H9 (cell line): ENCODE results near the gene VARS1. TPM values are rescaled to one million over a fixed set of nuclear protein-coding genes. Genes with fewer than 3 reads are reported as not detected.

ENCODE experiments used
- DNase-seq: peaks from one replicate; pipeline ENCODE4 v3.0.0-alpha.2; 2017
- H2AFZ ChIP-seq: one replicate; pipeline ENCODE4 v1.6.1; 2013; ENCODE audit warnings: mild to moderate bottlenecking, low read length, control low read depth, moderate library complexity
- H2AK5ac ChIP-seq: 2 replicates; pipeline ENCODE4 v1.6.1; 2013; ENCODE audit warnings: low read length, control low read depth, mixed read lengths; ENCODE audit not compliant: insufficient read length
- H2BK120ac ChIP-seq: one replicate; pipeline ENCODE4 v1.6.1; 2013; ENCODE audit warnings: low read depth, mild to moderate bottlenecking, low read length, control low read depth, inconsistent platforms; ENCODE audit not compliant: poor library complexity, severe bottlenecking
- H2BK12ac ChIP-seq: 2 replicates; pipeline ENCODE4 v1.6.1; 2013; ENCODE audit warnings: low read length, control low read depth, mixed read lengths, low read depth; ENCODE audit not compliant: insufficient read length
- H2BK15ac ChIP-seq: 2 replicates; pipeline ENCODE4 v1.6.1; 2013; ENCODE audit warnings: low read depth, low read length, control low read depth
- H2BK20ac ChIP-seq: one replicate; pipeline ENCODE4 v1.6.1; 2013; ENCODE audit warnings: low read depth, mild to moderate bottlenecking, low read length, control low read depth, inconsistent platforms; ENCODE audit not compliant: poor library complexity, severe bottlenecking
- H2BK5ac ChIP-seq: 2 replicates; pipeline ENCODE4 v1.6.1; 2013; ENCODE audit warnings: low read length, control low read depth, mixed read lengths; ENCODE audit not compliant: insufficient read length
- H3K14ac ChIP-seq: 2 replicates; pipeline ENCODE4 v1.6.1; 2013; ENCODE audit warnings: low read length, control low read depth; ENCODE audit not compliant: insufficient read depth
- H3K18ac ChIP-seq: 2 replicates; pipeline ENCODE4 v1.6.1; 2013; ENCODE audit warnings: low read depth, mild to moderate bottlenecking, mixed read lengths, low read length, control low read depth; ENCODE audit not compliant: insufficient read length
- H3K23ac ChIP-seq: 2 replicates; pipeline ENCODE4 v1.6.1; 2013; ENCODE audit warnings: low read length, control low read depth, mixed read lengths, low read depth; ENCODE audit not compliant: insufficient read length
- H3K23me2 ChIP-seq: 2 replicates; pipeline ENCODE4 v1.6.1; 2013; ENCODE audit warnings: low read depth, mild to moderate bottlenecking, mixed read lengths, low read length, control low read depth; ENCODE audit not compliant: insufficient read length, poor library complexity, severe bottlenecking
- H3K27ac ChIP-seq: 2 replicates; pipeline ENCODE4 v1.5.1; 2013; ENCODE audit warnings: low read length, control low read depth, mixed read lengths, low read depth; ENCODE audit not compliant: insufficient read length
- H3K27me3 ChIP-seq: 2 replicates; pipeline ENCODE4 v1.6.1; 2013; ENCODE audit warnings: low read length, control low read depth, inconsistent platforms; ENCODE audit not compliant: insufficient read depth
- H3K4ac ChIP-seq: 2 replicates; pipeline ENCODE4 v1.6.1; 2013; ENCODE audit warnings: low read depth, mild to moderate bottlenecking, control low read depth, inconsistent platforms, low read length, moderate library complexity
- H3K4me1 ChIP-seq: 2 replicates; pipeline ENCODE4 v1.6.1; 2013; ENCODE audit warnings: low read length, control low read depth, inconsistent platforms; ENCODE audit not compliant: insufficient read depth
- H3K4me2 ChIP-seq: 2 replicates; pipeline ENCODE4 v1.6.1; 2013; ENCODE audit warnings: low read length, control low read depth, mixed read lengths; ENCODE audit not compliant: insufficient read length, insufficient read depth
- H3K56ac ChIP-seq: 2 replicates; pipeline ENCODE4 v1.6.1; 2013; ENCODE audit warnings: low read depth, mild to moderate bottlenecking, mixed read lengths, low read length, control low read depth; ENCODE audit not compliant: insufficient read length
- H3K79me1 ChIP-seq: 2 replicates; pipeline ENCODE4 v1.6.1; 2013; ENCODE audit warnings: low read depth, mild to moderate bottlenecking, moderate library complexity, low read length, control low read depth, inconsistent platforms; ENCODE audit not compliant: insufficient read depth, poor library complexity, severe bottlenecking
- H3K79me2 ChIP-seq: 2 replicates; pipeline ENCODE4 v1.6.1; 2013; ENCODE audit warnings: low read length, control low read depth, inconsistent platforms; ENCODE audit not compliant: insufficient read depth
- H3K9ac ChIP-seq: 2 replicates; pipeline ENCODE4 v1.6.1; 2013; ENCODE audit warnings: low read length, control low read depth, mixed read lengths; ENCODE audit not compliant: insufficient read length; ENCODE audit errors: extremely low read depth
- H3K9me3 ChIP-seq: one replicate; pipeline ENCODE4 v1.6.1; 2013; ENCODE audit warnings: low read depth, low read length, inconsistent platforms; ENCODE audit not compliant: control insufficient read depth
- H3T11ph ChIP-seq: one replicate; pipeline ENCODE4 v1.6.1; 2013; ENCODE audit warnings: mild to moderate bottlenecking, low read length, control low read depth, inconsistent platforms
- H4K20me1 ChIP-seq: one replicate; pipeline ENCODE4 v1.6.1; 2013; ENCODE audit not compliant: control insufficient read depth, insufficient read length, insufficient read depth
- H4K5ac ChIP-seq: 2 replicates; pipeline ENCODE4 v1.6.1; 2013; ENCODE audit warnings: low read depth, mild to moderate bottlenecking, mixed read lengths, low read length, control low read depth; ENCODE audit not compliant: insufficient read length
- H4K8ac ChIP-seq: replicated peaks from 2 replicates; pipeline ENCODE4 v1.6.1; 2013; ENCODE audit warnings: low read length, control low read depth, mixed read lengths, low read depth; ENCODE audit not compliant: insufficient read length
- H4K91ac ChIP-seq: 2 replicates; pipeline ENCODE4 v1.6.1; 2013; ENCODE audit warnings: low read depth, mild to moderate bottlenecking, moderate library complexity, mixed read lengths, low read length, control low read depth; ENCODE audit not compliant: insufficient read length
- H3K27ac Mint-ChIP-seq, 3 experiments: 2 replicates in 2 of 3; 3 replicates in 1 of 3; pipeline ENCODE4 v1.8.0; 2020 to 2021; ENCODE audit warnings: mixed read lengths in 3 of 3, mild to moderate bottlenecking in 1 of 3, moderate library complexity in 1 of 3
- H3K27me3 Mint-ChIP-seq: 2 replicates; pipeline ENCODE4 v1.8.0; 2021; ENCODE audit warnings: low read depth, mild to moderate bottlenecking, moderate library complexity, mixed read lengths
- H3K36me3 Mint-ChIP-seq, 3 experiments: 2 replicates in 2 of 3; 3 replicates in 1 of 3; pipeline ENCODE4 v1.8.0; 2020 to 2021; ENCODE audit warnings: low read depth in 3 of 3, mixed read lengths in 3 of 3; ENCODE audit not compliant: insufficient read depth in 1 of 3
- H3K4me1 Mint-ChIP-seq, 2 experiments: 2 replicates each; pipeline ENCODE4 v1.8.0; 2020; ENCODE audit warnings: mixed read lengths in 2 of 2
- H3K4me3 Mint-ChIP-seq, 2 experiments: 2 replicates in 1 of 2; 3 replicates in 1 of 2; pipeline ENCODE4 v1.8.0; 2020 to 2021; ENCODE audit warnings: mild to moderate bottlenecking in 2 of 2, mixed read lengths in 2 of 2, moderate library complexity in 1 of 2
- H3K9me3 Mint-ChIP-seq, 2 experiments: 2 replicates in 1 of 2; 3 replicates in 1 of 2; pipeline ENCODE4 v1.8.0; 2020; ENCODE audit warnings: mild to moderate bottlenecking in 2 of 2, mixed read lengths in 2 of 2, moderate library complexity in 1 of 2
- CTCF ChIP-seq: fragments of 200-600 bp; sonication (generic); conservative IDR thresholded peaks from 3 replicates; pipeline ENCODE4 v1.8.0; 2021; ENCODE audit warnings: antibody characterized with exemption, mild to moderate bottlenecking
- WGBS: extraction: QIAGEN DNeasy Blood & Tissue Kit; methylation state at CpG from one replicate; pipeline ENCODE4 v1.1.7; 2013; ENCODE audit warnings: missing lambda C conversion rate, low lambda C conversion rate, mixed read lengths; ENCODE audit not compliant: insufficient read length; ENCODE audit errors: extremely low coverage; 5-methylcytosine and 5-hydroxymethylcytosine counted together
- total RNA-seq: library from RNA; stranded (reverse); gene quantifications from 2 replicates; pipeline ENCODE4 v1.2.1, GENCODE V29; 2021

VARS1 gene
- total RNA-seq, 1 experiment from 2014 or later: 154 TPM

GRCh38 chr6:31827286-31828079 lies 31.9 kb upstream of the VARS1 start, which contains the start of gene HSPA1B:
Gene HSPA1B, plus strand, starts transcription at chr6:31827738. Its CDS starts 213 bp downstream, at chr6:31827951.
- H3K79me2 ChIP-seq: peaks cover 5% of the 10 kb centered on the region; the same call in 1 of the 2 replicates
- no peak within 1 kb of the TSS for H2AFZ ChIP-seq
- H3K4me2 ChIP-seq: peak within 1 kb of the TSS; percentile 84
- no peaks in the 10 kb centered on the region; a peak in 1 of 5 replicates for H3K9me3 Mint-ChIP-seq
- H4K20me1 ChIP-seq: no peaks in the 10 kb centered on the region
- no peak within 1 kb of the TSS for H3K56ac ChIP-seq
- peaks cover 43 to 49% of the 10 kb centered on the region in 2 experiments for H3K4me1 Mint-ChIP-seq
- H2BK12ac ChIP-seq: no peak within 1 kb of the TSS
- H3K9ac ChIP-seq: peak within 1 kb of the TSS; percentile 55
- H3K23me2 ChIP-seq: peaks cover 15% of the 10 kb centered on the region
- H3K14ac ChIP-seq: peak within 1 kb of the TSS; percentile 70
- peak within 1 kb of the TSS; percentile 9 for H3K18ac ChIP-seq
- WGBS: no CpG with 5 or more reads among the region's 56 CpGs
- H4K91ac ChIP-seq: no peak within 1 kb of the TSS
- peak within 1 kb of the TSS; percentile 84 to 92 for H3K4me3 Mint-ChIP-seq
- H3K4me1 ChIP-seq: peaks cover 5% of the 10 kb centered on the region; the same call in 1 of the 2 replicates
- H3T11ph ChIP-seq: no peak within 1 kb of the TSS
- H3K27me3 ChIP-seq: no peaks in the 10 kb centered on the region
- H2AK5ac ChIP-seq: no peak within 1 kb of the TSS
- H3K23ac ChIP-seq: no peak within 1 kb of the TSS
- no peaks in the 10 kb centered on the region for H3K79me1 ChIP-seq
- H2BK20ac ChIP-seq: no peak within 1 kb of the TSS
- H4K8ac ChIP-seq: no peak within 1 kb of the TSS
- no peak within 1 kb of the TSS for H4K5ac ChIP-seq
- peak; percentile 100 for DNase-seq
- H3K27me3 Mint-ChIP-seq: peaks cover 4% of the 10 kb centered on the region
- peak within 1 kb of the TSS; percentile 55 for H2BK5ac ChIP-seq
- peaks cover 0 to 2% (median 0%) of the 10 kb centered on the region in 3 experiments; a peak in 1 of 7 replicates for H3K36me3 Mint-ChIP-seq
- no peaks in the 10 kb centered on the region for H3K9me3 ChIP-seq
- H3K4ac ChIP-seq: no peak within 1 kb of the TSS
- no peak within 1 kb of the TSS; the same call in 1 of the 2 replicates for H2BK15ac ChIP-seq
- H2BK120ac ChIP-seq: no peak within 1 kb of the TSS
- peak within 1 kb of the TSS; percentile 97 to 100 (median 98) for H3K27ac Mint-ChIP-seq
- peak within 1 kb of the TSS; percentile 85 for H3K27ac ChIP-seq
- TF ChIP-seq CTCF: no peak
